HG03060 (cell line): ENCODE measurements around the gene TRAPPC13.
"Not testable (repeated sequence)": the region's sequence is repeated elsewhere in the genome, so short reads cannot be mapped to it uniquely, and the experiment has no call there.

Experiments
- ATAC-seq: cut with Tn5 transposase; IDR thresholded peaks from one replicate; pipeline ENCODE4 v1.9.1; 2021; ENCODE audit warnings: low read depth, moderate number of reproducible peaks; ENCODE audit not compliant: unreplicated experiment

Gene TRAPPC13

GRCh38 chr5:65624571-65625555 lies at the start of gene TRAPPC13, which contains the start of gene SHLD3:
TSS of gene TRAPPC13 (plus strand) at chr5:65625027. CDS start at chr5:65625061, 34 bp downstream.
TSS of gene SHLD3 (plus strand) at chr5:65625027. CDS start at chr5:65629588, 4,561 bp downstream.
- peak; percentile 55 for ATAC-seq

GRCh38 chr5:65577141-65577540 lies 47.7 kb upstream of the TRAPPC13 start:
- ATAC-seq: no peak

GRCh38 chr5:65588694-65589093 lies 36.1 kb upstream of the TRAPPC13 start:
- no peak for ATAC-seq

- ATAC-seq: not testable (repeated sequence)
Measured at GRCh38 chr5:65601761-65602160, 23.1 kb upstream of the TRAPPC13 start.

GRCh38 chr5:65611524-65611923 lies 13.3 kb upstream of the TRAPPC13 start:
- no peak for ATAC-seq

- ATAC-seq: no peak
Measured at GRCh38 chr5:65612298-65612907, 12.4 kb upstream of the TRAPPC13 start.

- no peak for ATAC-seq
Measured at GRCh38 chr5:65620021-65620420, 4.8 kb upstream of the TRAPPC13 start.

- not testable (repeated sequence) for ATAC-seq
Measured at GRCh38 chr5:65621961-65622360, 2.9 kb upstream of the TRAPPC13 start.

- no peak for ATAC-seq
Measured at GRCh38 chr5:65623482-65623881, 1.3 kb upstream of the TRAPPC13 start.

GRCh38 chr5:65624025-65624570 lies 729 bp upstream of the TRAPPC13 start, which contains the start of gene TRIM23:
TSS of gene TRIM23 (minus strand) at chr5:65624333. CDS start at chr5:65624274, 59 bp downstream.
- ATAC-seq: peak; percentile 76

GRCh38 chr5:65625743-65626142 lies 916 bp downstream of the TRAPPC13 start:
- no peak for ATAC-seq

GRCh38 chr5:65630981-65631380 lies 6.2 kb downstream of the TRAPPC13 start:
- ATAC-seq: no peak

GRCh38 chr5:65640240-65640639 lies 15.4 kb downstream of the TRAPPC13 start:
- ATAC-seq: no peak

- no peak for ATAC-seq
Measured at GRCh38 chr5:65646938-65647337, 22.1 kb downstream of the TRAPPC13 start.

- no peak for ATAC-seq
Measured at GRCh38 chr5:65647941-65648340, 23.1 kb downstream of the TRAPPC13 start.

- no peak for ATAC-seq
Measured at GRCh38 chr5:65651144-65651543, 26.3 kb downstream of the TRAPPC13 start.

GRCh38 chr5:65654713-65655112 lies 29.9 kb downstream of the TRAPPC13 start:
- ATAC-seq: no peak

GRCh38 chr5:65663804-65664521 lies 39.1 kb downstream of the TRAPPC13 start:
- ATAC-seq: no peak

GRCh38 chr5:65668696-65669095 lies 43.9 kb downstream of the TRAPPC13 start:
- no peak for ATAC-seq

GRCh38 chr5:65672796-65673195 lies 48.0 kb downstream of the TRAPPC13 start:
- no peak for ATAC-seq
